Measurements from ENCODE around the gene ZNF766.
"Not testable (repeated sequence)": the region's sequence is repeated elsewhere in the genome, so short reads cannot be mapped to it uniquely, and the experiment has no call there.

The ZNF766 gene

GRCh38 chr19:52269338-52270261 is at the start of gene ZNF766:
Gene ZNF766 (plus strand): TSS chr19:52269587. CDS start chr19:52269614, 27 bp downstream.
- peak; percentile 79 for DNase-seq (ENCODE audit: low read depth, low spot score)

DNA sequence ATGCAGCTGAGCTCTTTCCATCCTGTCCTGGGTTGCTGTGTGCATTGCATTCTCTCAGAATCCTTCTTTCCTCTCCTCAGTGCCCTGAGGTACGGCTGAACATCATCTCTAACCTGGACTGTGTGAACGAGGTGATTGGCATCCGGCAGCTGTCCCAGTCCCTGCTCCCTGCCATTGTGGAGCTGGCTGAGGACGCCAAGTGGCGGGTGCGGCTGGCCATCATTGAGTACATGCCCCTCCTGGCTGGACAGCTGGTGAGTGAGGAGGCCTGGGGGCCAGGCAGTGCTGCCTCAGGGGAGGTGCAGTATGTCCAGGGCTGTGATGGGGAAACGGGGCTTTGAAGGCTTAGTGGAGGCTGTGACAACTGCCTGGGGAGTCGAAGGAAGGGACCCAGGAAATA is 49.8 kb upstream of the ZNF766 start:
- no peak for DNase-seq (ENCODE audit: low read depth, low spot score)

- DNase-seq (ENCODE audit: low read depth, low spot score), result no peak
Observed at GRCh38 chr19:52221031-52221430, 48.4 kb upstream of the ZNF766 start.

DNA sequence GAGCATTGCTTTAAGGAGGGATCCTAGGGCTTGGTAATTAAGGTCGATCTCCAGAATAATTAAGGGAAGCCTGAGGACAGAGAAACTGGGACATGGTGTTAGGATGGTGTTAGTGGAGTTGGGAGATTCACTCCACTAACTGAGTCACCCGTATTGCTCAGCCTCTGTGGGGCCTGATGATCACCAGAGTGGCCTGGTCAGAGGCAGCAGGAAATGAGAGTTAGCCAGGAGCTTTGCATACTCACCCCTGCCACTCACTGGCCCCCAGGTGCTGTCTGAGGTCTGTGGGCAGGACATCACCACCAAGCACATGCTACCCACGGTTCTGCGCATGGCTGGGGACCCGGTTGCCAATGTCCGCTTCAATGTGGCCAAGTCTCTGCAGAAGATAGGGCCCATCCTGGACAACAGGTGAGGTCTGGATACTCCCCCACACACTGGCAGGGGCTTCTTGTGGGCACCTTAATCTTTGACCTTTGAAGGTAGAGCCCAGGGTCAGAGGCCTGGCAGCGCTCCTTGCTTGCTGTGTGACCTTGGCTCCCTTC is 47.5 kb upstream of the ZNF766 start:
- DNase-seq (ENCODE audit: low read depth, low spot score), result no peak

GRCh38 chr19:52224211-52224610 is 45.2 kb upstream of the ZNF766 start:
- no peak for DNase-seq (ENCODE audit: low read depth, low spot score)

- DNase-seq (ENCODE audit: low read depth, low spot score), result no peak
Observed at GRCh38 chr19:52226652-52227051, 42.7 kb upstream of the ZNF766 start.

GRCh38 chr19:52227196-52227940 is 42.0 kb upstream of the ZNF766 start:
- no peak for DNase-seq (ENCODE audit: low read depth, low spot score)

DNA sequence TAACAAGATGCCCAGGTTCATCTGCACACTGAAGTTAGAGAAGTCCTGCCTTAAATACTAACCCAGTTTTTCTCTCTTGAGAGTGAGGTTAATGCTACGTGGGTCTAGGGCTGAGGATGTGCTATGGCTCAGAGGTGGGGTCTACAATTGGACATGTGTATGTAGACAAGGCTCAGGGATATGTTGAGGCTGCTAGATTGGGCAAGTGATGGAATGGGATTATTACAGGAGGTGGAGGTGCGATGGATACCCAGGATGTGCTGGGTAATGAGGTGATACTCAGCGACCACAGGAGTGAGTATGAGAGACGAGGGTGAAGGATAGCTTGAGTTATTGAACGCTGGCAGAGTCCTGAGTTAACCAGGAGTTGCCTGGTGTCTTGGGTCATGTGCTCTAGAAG is 41.4 kb upstream of the ZNF766 start:
- no peak for DNase-seq (ENCODE audit: low read depth, low spot score)

- no peak for DNase-seq (ENCODE audit: low read depth, low spot score)
Observed at GRCh38 chr19:52229524-52229923, 39.9 kb upstream of the ZNF766 start.

DNA sequence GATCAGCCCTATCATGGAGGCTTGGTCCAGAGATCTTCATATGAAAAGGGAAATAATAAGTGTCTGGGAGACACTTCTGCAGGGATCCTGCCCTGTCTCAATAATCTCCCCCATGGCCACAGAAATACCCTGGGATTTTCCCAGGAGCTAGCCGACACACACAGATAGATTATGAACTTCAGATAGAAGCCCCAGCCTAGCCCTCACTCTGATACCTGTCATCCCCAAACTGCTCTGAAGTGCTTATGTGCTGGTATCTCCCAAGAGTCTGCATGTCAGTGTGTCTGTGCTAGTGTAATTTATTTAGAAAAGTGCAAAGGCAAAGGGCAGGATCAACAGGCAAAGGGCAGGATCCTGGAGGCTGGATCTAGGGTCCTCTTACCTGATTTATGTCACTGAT is 38.7 kb upstream of the ZNF766 start:
- no peak for DNase-seq (ENCODE audit: low read depth, low spot score)

GRCh38 chr19:52231154-52231910 is 38.1 kb upstream of the ZNF766 start:
- DNase-seq (ENCODE audit: low read depth, low spot score), result no peak

DNA sequence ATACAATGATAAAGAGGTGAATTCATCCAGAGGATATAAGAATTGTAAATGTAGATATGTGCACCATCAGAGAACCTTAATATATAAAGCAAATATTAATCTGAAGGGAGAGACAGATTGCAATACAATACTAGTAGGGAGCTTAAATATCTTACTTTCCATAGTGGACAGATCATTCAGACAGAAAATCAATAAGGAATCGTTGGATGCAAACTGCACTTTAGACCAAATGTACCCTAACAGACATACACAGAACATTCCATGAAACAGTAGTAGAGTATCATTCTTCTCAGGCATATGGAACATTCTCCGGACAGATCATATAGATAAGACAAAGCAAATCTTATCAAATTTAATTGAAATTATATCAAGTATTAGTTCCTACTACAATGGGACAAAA is 35.0 kb upstream of the ZNF766 start:
- DNase-seq (ENCODE audit: low read depth, low spot score), result no peak

- no peak for DNase-seq (ENCODE audit: low read depth, low spot score)
Observed at GRCh38 chr19:52237197-52237596, 32.2 kb upstream of the ZNF766 start.

GRCh38 chr19:52237771-52238400 is 31.5 kb upstream of the ZNF766 start:
- DNase-seq (ENCODE audit: low read depth, low spot score), result peak; percentile 39

DNA sequence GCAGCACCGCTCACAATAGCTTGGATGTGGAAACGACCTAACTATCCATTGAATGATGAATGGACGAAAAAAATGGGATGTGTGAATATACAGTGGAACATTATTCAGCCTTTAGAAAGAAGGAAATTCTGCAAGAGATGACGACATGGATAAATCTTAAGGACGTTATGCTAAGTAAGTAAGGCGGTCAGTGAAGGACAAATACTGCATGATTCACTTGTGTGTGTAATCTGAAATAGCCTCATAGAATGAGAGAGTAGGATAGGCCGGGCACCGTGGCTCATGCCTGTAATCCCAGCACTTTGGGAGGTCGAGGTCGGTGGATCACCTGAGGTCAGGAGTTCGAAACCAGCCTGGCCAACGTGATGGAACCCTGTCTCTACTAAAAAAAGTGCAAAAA is 25.4 kb upstream of the ZNF766 start:
- DNase-seq (ENCODE audit: low read depth, low spot score), result no peak

- no peak for DNase-seq (ENCODE audit: low read depth, low spot score)
Observed at GRCh38 chr19:52248241-52248640, 21.1 kb upstream of the ZNF766 start.

DNA sequence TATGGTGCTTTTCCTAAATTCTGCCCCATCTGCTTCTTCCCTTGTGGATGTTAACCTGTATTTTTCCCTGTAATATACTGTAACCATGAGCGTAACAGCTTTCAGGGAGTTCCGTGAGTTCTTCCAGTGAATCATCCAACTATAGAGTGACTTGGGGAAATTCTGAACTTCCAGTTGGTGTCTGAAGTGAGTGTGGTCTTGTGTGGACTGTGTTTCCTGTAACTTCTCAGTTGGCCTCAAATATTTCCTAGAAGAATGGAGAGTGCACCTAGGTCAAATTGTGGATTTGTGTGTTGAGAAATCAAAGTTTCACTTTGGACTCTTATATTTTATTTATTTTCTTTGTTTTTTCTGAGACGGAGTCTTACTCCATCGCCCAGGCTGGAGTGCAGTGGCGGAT is 11.0 kb upstream of the ZNF766 start:
- DNase-seq (ENCODE audit: low read depth, low spot score), result no peak

DNA sequence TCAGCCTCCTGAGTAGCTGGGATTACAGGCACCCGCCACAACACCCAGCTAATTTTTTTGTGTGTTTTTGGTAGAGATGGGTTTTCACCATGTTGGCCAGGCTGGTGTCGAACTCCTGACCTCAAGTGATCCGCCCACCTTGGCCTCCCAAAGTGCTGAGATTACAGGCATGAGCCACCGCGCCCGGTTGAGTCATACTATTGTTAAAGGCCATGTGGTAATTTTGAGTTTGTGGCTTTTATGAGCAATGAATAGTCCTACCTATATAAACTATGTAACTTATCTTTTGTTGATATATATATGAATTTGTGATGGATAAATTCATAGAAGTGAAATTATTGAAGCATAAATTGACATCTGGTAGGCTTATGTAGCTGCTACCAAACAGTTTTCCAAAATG is 3.8 kb upstream of the ZNF766 start:
- not testable (repeated sequence) for DNase-seq (ENCODE audit: low read depth, low spot score)

DNA sequence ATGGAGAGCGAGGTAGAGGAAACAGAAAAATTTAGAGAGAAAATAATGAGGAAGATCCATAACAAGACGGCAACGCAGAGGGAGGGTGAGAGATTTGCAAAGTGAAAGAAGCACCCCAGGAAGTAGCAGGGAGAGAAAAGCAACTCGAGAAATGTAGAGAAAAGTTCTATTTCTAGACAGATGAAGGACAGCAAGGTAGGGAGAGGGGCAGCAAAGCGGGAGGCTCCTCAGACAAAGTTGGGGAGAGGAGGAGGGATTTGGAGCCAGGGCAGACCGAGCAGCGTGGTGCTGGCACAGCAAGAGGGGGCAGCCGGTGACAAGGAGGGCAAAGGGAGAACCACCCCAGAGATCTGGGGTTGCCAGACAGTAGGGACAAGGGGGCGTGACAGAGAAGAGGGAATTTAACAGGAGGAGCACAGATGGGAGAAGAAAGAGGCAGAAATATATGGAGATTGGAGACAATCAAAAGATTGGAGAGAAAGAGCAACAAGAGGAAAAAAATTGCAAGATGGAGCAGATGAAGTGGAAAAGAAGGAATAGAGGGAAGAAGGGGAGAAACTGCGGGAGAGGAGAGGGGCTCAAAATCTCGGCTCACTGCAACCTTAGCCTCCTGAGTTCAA is 989 bp downstream of the ZNF766 start:
- no peak for DNase-seq (ENCODE audit: low read depth, low spot score)

DNA sequence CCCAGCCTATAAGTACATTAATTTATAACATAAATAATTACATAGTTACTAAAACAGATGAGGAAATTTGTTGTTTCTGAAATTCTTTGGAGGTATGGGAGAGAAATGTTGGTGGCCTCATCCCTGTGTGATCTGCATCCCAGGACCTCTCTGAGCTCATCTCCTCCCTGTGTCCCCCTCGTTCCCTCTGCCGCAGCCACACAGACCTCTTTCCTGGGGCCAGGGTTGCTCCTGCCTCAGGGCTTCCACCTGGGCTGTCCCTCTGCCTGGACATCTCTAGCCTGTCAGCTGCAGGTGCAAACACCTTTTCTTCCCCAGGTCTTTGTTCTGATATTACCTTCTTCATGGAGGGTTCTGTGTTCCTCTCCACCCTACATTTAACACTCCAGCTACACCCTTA is 3.9 kb downstream of the ZNF766 start:
- no peak for DNase-seq (ENCODE audit: low read depth, low spot score)

DNA sequence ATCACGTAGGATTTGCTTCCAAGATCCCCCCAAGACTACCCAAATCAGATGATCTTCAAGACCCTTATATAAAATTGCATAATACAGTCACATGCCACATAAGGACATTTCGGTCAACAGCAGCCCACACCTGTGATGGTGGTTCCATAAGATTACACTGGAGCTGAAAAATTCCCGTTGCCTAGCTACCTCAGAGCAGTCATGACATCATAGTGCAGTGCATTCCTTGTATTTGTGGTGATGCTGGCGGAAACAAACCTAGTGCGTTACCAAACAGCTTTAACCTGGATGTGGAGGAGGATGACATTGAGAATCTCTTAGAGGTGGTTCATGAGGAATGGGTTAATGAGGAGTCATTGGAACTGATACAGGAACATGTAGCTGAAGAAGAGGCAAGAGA is 4.8 kb downstream of the ZNF766 start:
- no peak for DNase-seq (ENCODE audit: low read depth, low spot score)
